ENCODE data around the gene PDK1. TPM values are rescaled to one million over a fixed set of nuclear protein-coding genes. Genes with fewer than 3 reads are reported as not detected.

Gene PDK1
- total and polyA plus RNA-seq, 11 donors, result 6.7 to 69.0 (median 49.5) TPM

- DNase-seq (no peak), ATAC-seq (no peak)
- Histone ChIP-seq H3K27me3 (no peaks in the 10 kb centered on the region), H3K36me3 (no peaks in the 10 kb centered on the region), H3K9me3 (no peaks in the 10 kb centered on the region), H3K27ac (no peak overlapping the region), H3K4me3 (no peak overlapping the region), H3K4me1 (peaks cover 0 to 4% (median 0%) of the 10 kb centered on the region in 12 donors)
- 82 to 94% (median 87%) methylated on average over 4 of the region's 4 CpGs for WGBS, 4 donors
- intact Hi-C loops (cut with DNase I), result no loop called here
- TF ChIP-seq, protein P1, sequence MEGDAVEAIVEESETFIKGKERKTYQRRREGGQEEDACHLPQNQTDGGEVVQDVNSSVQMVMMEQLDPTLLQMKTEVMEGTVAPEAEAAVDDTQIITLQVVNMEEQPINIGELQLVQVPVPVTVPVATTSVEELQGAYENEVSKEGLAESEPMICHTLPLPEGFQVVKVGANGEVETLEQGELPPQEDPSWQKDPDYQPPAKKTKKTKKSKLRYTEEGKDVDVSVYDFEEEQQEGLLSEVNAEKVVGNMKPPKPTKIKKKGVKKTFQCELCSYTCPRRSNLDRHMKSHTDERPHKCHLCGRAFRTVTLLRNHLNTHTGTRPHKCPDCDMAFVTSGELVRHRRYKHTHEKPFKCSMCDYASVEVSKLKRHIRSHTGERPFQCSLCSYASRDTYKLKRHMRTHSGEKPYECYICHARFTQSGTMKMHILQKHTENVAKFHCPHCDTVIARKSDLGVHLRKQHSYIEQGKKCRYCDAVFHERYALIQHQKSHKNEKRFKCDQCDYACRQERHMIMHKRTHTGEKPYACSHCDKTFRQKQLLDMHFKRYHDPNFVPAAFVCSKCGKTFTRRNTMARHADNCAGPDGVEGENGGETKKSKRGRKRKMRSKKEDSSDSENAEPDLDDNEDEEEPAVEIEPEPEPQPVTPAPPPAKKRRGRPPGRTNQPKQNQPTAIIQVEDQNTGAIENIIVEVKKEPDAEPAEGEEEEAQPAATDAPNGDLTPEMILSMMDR (IDR thresholded peaks at IDR 0.05), result no peak
- TF ChIP-seq POLR2A (IDR thresholded peaks at IDR 0.05), result no peak
Observed at GRCh38 chr2:172612051-172612450, 56.2 kb downstream of the PDK1 start.

DNA sequence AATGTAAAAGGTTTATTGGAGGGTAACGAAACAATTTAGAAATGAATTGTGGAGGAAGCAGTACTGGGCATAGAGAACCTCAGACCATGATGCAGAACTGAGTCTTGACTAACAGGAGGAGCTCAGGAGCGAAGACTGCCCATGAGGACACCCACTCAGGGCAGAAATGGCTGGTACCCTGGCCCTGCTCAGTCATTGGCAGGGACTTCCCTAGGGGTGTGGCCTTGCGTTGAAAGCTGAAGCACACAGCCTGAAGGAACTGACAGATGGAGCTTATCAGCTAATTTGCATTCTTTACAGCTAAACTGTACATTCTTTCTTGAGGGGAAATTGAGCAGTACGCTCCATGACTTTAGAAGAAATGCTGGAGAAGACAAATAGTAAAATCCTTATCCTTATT is 57.1 kb downstream of the PDK1 start:
- ATAC-seq (no peak), DNase-seq (no peak)
- Histone ChIP-seq H3K9me3 (no peaks in the 10 kb centered on the region), H3K4me3 (no peak overlapping the region), H3K36me3 (no peaks in the 10 kb centered on the region), H3K4me1 (peaks cover 0 to 4% (median 0%) of the 10 kb centered on the region in 12 donors), H3K27ac (no peak overlapping the region), H3K27me3 (no peaks in the 10 kb centered on the region)
- WGBS, 4 donors, result 80 to 88% (median 86%) methylated on average over 4 of the region's 4 CpGs
- intact Hi-C loops (cut with DNase I), result no loop called here
- no peak for TF ChIP-seq POLR2A (IDR thresholded peaks at IDR 0.05)
- TF ChIP-seq, protein P1 (IDR thresholded peaks at IDR 0.05), result no peak

- intact Hi-C loops (cut with DNase I), result no loop called here
- H3K27me3 ChIP-seq, result no peaks in the 10 kb centered on the region
- TF ChIP-seq, protein P1 (IDR thresholded peaks at IDR 0.05), result no peak
- no peak for TF ChIP-seq POLR2A (IDR thresholded peaks at IDR 0.05)
- no peak for DNase-seq
- H3K4me3 ChIP-seq, result no peak overlapping the region
- ATAC-seq, result no peak
- peaks cover 0 to 4% (median 0%) of the 10 kb centered on the region in 12 donors for H3K4me1 ChIP-seq
- WGBS, 4 donors, result 87 to 95% (median 88%) methylated on average over 6 to 10 of the region's 10 CpGs
- no peaks in the 10 kb centered on the region for H3K36me3 ChIP-seq
- H3K9me3 ChIP-seq, result no peaks in the 10 kb centered on the region
- H3K27ac ChIP-seq, result no peak overlapping the region
Observed at GRCh38 chr2:172613615-172614231, 57.8 kb downstream of the PDK1 start.

GRCh38 chr2:172614932-172615331 is 59.0 kb downstream of the PDK1 start:
- no peak overlapping the region for H3K27ac ChIP-seq
- no peaks in the 10 kb centered on the region for H3K36me3 ChIP-seq
- ATAC-seq (no peak), DNase-seq (no peak)
- no peak overlapping the region for H3K4me3 ChIP-seq
- WGBS, 4 donors, result 88 to 91% (median 89%) methylated on average over 6 of the region's 6 CpGs
- no peaks in the 10 kb centered on the region for H3K27me3 ChIP-seq
- intact Hi-C loops (cut with DNase I), result no loop called here
- no peaks in the 10 kb centered on the region for H3K9me3 ChIP-seq
- no peak for TF ChIP-seq POLR2A (IDR thresholded peaks at IDR 0.05)
- TF ChIP-seq, protein P1 (IDR thresholded peaks at IDR 0.05), result no peak
- H3K4me1 ChIP-seq, result no peaks in the 10 kb centered on the region

Measured in heart left ventricle (tissue), 16 donors.